T-helper 2 cell treated with Interferon-gamma antibody and Interleukin-4, amounts not matched to agents 5 μg/mL and 100 μg/mL, for 36 hours (primary cell): ENCODE measurements around the gene ZNF350.
"Not testable (repeated sequence)": the region's sequence is repeated elsewhere in the genome, so short reads cannot be mapped to it uniquely, and the experiment has no call there.

Experiments
- DNase-seq: peaks from one replicate; pipeline ENCODE4 v3.0.0; 2021; ENCODE audit warnings: low spot score
- H3K27ac Mint-ChIP-seq: one replicate; pipeline ENCODE4 v1.8.0; 2021; ENCODE audit warnings: mild to moderate bottlenecking, mixed read lengths
- H3K27me3 Mint-ChIP-seq: one replicate; pipeline ENCODE4 v1.8.0; 2021; ENCODE audit warnings: low read depth, mixed read lengths
- H3K36me3 Mint-ChIP-seq: one replicate; pipeline ENCODE4 v1.8.0; 2021; ENCODE audit warnings: low read depth, mixed read lengths
- H3K4me1 Mint-ChIP-seq: one replicate; pipeline ENCODE4 v1.8.0; 2021; ENCODE audit warnings: low read depth, mixed read lengths
- H3K4me3 Mint-ChIP-seq: one replicate; pipeline ENCODE4 v1.8.0; 2022; ENCODE audit warnings: mild to moderate bottlenecking, moderate library complexity, mixed read lengths
- H3K9me3 Mint-ChIP-seq: one replicate; pipeline ENCODE4 v1.8.0; 2021; ENCODE audit warnings: mixed read lengths

Gene ZNF350

GRCh38 chr19:51993422-51993821, 6.8 kb upstream of the ZNF350 start:
- H3K9me3 Mint-ChIP-seq: peaks cover 84% of the 10 kb centered on the region
- peaks cover 52% of the 10 kb centered on the region for H3K36me3 Mint-ChIP-seq
- no peak overlapping the region for H3K27ac Mint-ChIP-seq
- DNase-seq: no peak
- H3K4me3 Mint-ChIP-seq: no peak overlapping the region
- no peaks in the 10 kb centered on the region for H3K27me3 Mint-ChIP-seq
- no peaks in the 10 kb centered on the region for H3K4me1 Mint-ChIP-seq

GRCh38 chr19:51983361-51983760, 3.3 kb downstream of the ZNF350 start:
- Mint-ChIP-seq H3K9me3 (peaks cover 69% of the 10 kb centered on the region), H3K36me3 (peaks cover 71% of the 10 kb centered on the region), H3K4me3 (no peak overlapping the region), H3K4me1 (peaks cover 5% of the 10 kb centered on the region), H3K27me3 (no peaks in the 10 kb centered on the region), H3K27ac (no peak overlapping the region)
- DNase-seq: no peak

DNA sequence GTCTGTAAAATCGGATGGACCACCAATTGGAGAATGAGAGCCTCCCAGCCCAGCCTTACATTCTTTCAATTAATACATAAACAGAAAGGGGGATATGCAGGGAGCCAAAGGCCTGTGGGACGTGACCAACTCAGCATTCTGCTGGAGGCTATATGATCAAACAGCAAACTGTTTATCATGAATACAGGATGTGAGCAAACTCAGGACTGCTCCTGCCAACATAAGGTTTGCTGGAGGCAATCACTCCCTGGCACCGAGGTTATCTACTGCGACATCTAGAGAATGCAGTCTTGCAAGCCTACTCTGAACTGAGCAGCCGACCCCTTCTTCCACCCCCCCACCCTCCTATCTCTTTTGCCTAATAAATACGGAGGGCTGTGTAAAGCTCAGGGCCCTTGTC, 5.7 kb downstream of the ZNF350 start:
- not testable (repeated sequence) for H3K27ac Mint-ChIP-seq, DNase-seq, H3K4me3 Mint-ChIP-seq, H3K4me1 Mint-ChIP-seq, H3K27me3 Mint-ChIP-seq
- peaks cover 72% of the 10 kb centered on the region for H3K36me3 Mint-ChIP-seq
- peaks cover 77% of the 10 kb centered on the region for H3K9me3 Mint-ChIP-seq

- Mint-ChIP-seq H3K9me3 (peaks cover 74% of the 10 kb centered on the region), H3K36me3 (peaks cover 70% of the 10 kb centered on the region), H3K27ac (no peak overlapping the region), H3K4me3 (no peak overlapping the region), H3K4me1 (no peaks in the 10 kb centered on the region), H3K27me3 (no peaks in the 10 kb centered on the region)
- DNase-seq: no peak
Measured at GRCh38 chr19:51980116-51980736, 6.4 kb downstream of the ZNF350 start.

GRCh38 chr19:51978882-51979281, 7.8 kb downstream of the ZNF350 start:
- H3K27ac Mint-ChIP-seq: no peak overlapping the region
- H3K4me3 Mint-ChIP-seq: no peak overlapping the region
- peaks cover 78% of the 10 kb centered on the region for H3K9me3 Mint-ChIP-seq
- H3K27me3 Mint-ChIP-seq: no peaks in the 10 kb centered on the region
- no peak for DNase-seq
- peaks cover 76% of the 10 kb centered on the region for H3K36me3 Mint-ChIP-seq
- H3K4me1 Mint-ChIP-seq: no peaks in the 10 kb centered on the region

- Mint-ChIP-seq H3K4me1 (no peaks in the 10 kb centered on the region), H3K27me3 (no peaks in the 10 kb centered on the region), H3K4me3 (no peak overlapping the region), H3K27ac (no peak overlapping the region), H3K9me3 (peaks cover 72% of the 10 kb centered on the region), H3K36me3 (peaks cover 77% of the 10 kb centered on the region)
- no peak for DNase-seq
Measured at GRCh38 chr19:51977346-51977745, 9.3 kb downstream of the ZNF350 start.

GRCh38 chr19:51976852-51977251, 9.8 kb downstream of the ZNF350 start:
- Mint-ChIP-seq H3K4me3 (no peak overlapping the region), H3K9me3 (peaks cover 72% of the 10 kb centered on the region), H3K36me3 (peaks cover 80% of the 10 kb centered on the region), H3K27ac (no peak overlapping the region), H3K27me3 (no peaks in the 10 kb centered on the region), H3K4me1 (no peaks in the 10 kb centered on the region)
- no peak for DNase-seq

DNA sequence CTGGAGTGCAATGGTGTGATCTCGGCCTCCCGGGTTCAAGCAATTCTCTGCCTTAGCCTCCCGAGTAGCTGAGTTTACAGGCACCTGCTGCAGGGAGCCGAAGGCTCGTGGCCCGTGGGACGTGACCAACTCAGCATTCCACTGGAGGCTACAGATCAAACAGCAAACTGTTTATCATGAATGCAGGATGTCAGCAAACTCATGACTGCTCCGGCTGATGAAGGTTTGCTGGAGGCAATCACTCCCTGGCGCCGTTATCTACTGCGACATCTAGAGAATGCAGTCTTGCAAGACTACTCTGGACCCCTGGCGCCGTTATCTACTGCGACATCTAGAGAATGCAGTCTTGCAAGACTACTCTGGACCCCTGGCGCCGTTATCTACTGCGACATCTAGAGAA, 10.9 kb downstream of the ZNF350 start:
- H3K27ac Mint-ChIP-seq, H3K4me3 Mint-ChIP-seq, H3K4me1 Mint-ChIP-seq, DNase-seq, H3K27me3 Mint-ChIP-seq: not testable (repeated sequence)
- peaks cover 75% of the 10 kb centered on the region for H3K9me3 Mint-ChIP-seq
- peaks cover 81% of the 10 kb centered on the region for H3K36me3 Mint-ChIP-seq

GRCh38 chr19:51971624-51972023, 15.0 kb downstream of the ZNF350 start:
- no peaks in the 10 kb centered on the region for H3K27me3 Mint-ChIP-seq
- H3K4me1 Mint-ChIP-seq: no peaks in the 10 kb centered on the region
- H3K9me3 Mint-ChIP-seq: peaks cover 71% of the 10 kb centered on the region
- H3K27ac Mint-ChIP-seq: no peak overlapping the region
- no peak for DNase-seq
- peaks cover 80% of the 10 kb centered on the region for H3K36me3 Mint-ChIP-seq
- no peak overlapping the region for H3K4me3 Mint-ChIP-seq

DNA sequence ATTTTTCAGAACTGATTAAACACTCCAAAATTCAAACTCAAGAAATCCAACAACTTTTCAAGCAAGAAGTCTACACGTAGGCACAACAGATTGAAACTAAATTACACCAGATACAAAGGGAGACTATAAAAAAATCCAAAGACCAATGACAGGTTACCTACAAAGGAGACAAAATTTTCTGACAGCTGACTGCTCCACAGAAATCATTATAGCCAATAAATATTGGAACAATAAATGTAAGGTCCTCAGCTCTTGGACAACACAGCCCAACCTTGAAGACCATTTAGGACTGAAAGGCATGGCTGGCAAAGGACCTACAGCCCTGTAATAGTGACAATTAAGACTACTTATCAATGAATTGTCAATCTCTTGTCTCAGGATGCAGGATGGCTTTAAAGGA, 15.9 kb downstream of the ZNF350 start:
- no peak overlapping the region for H3K27ac Mint-ChIP-seq
- H3K4me3 Mint-ChIP-seq: no peak overlapping the region
- peaks cover 67% of the 10 kb centered on the region for H3K9me3 Mint-ChIP-seq
- H3K27me3 Mint-ChIP-seq: no peaks in the 10 kb centered on the region
- no peaks in the 10 kb centered on the region for H3K4me1 Mint-ChIP-seq
- DNase-seq: no peak
- peaks cover 83% of the 10 kb centered on the region for H3K36me3 Mint-ChIP-seq

- Mint-ChIP-seq H3K36me3 (peaks cover 66% of the 10 kb centered on the region), H3K27me3 (no peaks in the 10 kb centered on the region), H3K4me3 (no peak overlapping the region), H3K9me3 (peaks cover 78% of the 10 kb centered on the region), H3K4me1 (no peaks in the 10 kb centered on the region), H3K27ac (no peak overlapping the region)
- DNase-seq: no peak
Measured at GRCh38 chr19:51965583-51965982, 21.1 kb downstream of the ZNF350 start.

DNA sequence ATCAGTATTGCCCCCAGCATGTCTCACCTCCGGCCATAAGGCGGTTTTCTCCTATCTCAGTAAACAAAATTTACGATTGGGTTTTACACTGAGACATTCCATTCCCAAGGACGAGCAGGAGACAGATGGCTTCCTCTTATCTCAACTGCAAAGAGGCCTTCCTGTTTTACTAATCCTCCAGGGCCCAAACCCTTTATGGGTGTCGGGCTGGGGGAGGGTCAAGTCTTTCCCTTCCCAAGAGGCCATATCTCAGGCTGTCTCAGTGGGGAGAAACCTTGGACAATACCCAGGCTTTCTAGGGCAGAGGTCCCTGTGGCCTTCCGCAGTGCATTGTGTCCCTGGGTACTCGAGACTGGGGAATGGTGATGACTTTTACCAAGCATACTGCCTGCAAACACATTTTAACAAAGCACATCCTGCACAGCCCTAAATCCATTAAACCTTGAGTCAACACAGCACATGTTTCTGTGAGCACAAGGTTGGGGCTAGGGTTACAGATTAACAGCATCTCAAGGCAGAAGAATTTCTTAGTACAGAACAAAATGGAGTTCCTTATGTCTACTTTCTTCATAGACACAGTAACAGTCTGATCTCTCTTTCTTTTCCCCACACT, 25.9 kb downstream of the ZNF350 start:
- H3K27me3 Mint-ChIP-seq, H3K4me3 Mint-ChIP-seq: not testable (repeated sequence)
- peaks cover 34% of the 10 kb centered on the region for H3K36me3 Mint-ChIP-seq

DNA sequence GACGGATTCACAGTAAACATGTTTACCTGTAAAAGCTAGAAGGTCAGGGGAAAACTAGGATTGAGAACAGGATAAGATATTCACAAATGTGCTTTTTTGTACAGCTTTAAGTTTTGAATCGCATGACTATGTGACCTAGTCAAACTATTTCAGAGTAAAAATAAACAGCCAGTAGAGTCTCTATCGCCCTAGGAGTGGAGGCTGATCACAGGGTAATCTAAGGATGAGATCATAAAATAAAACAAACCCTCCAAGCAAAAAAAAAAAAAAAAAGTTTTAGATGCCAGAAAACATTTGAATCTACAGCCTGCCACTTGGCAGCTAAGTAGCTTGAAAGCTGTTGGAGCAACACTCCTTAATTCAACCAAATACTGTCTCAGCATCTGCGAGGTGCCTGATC, 26.8 kb downstream of the ZNF350 start:
- Mint-ChIP-seq H3K4me1 (no peaks in the 10 kb centered on the region), H3K27ac (no peak overlapping the region), H3K27me3 (no peaks in the 10 kb centered on the region), H3K36me3 (peaks cover 25% of the 10 kb centered on the region), H3K4me3 (no peak overlapping the region), H3K9me3 (peaks cover 83% of the 10 kb centered on the region)
- DNase-seq: no peak

More for the DNA sequence above, 25.9 kb downstream of the ZNF350 start:
- not testable (repeated sequence) for DNase-seq, H3K27ac Mint-ChIP-seq, H3K4me1 Mint-ChIP-seq
- H3K9me3 Mint-ChIP-seq: peaks cover 86% of the 10 kb centered on the region

GRCh38 chr19:51957846-51958245, 28.8 kb downstream of the ZNF350 start:
- H3K36me3 Mint-ChIP-seq: peaks cover 13% of the 10 kb centered on the region
- not testable (repeated sequence) for DNase-seq, H3K27me3 Mint-ChIP-seq, H3K4me1 Mint-ChIP-seq, H3K27ac Mint-ChIP-seq, H3K4me3 Mint-ChIP-seq
- peaks cover 79% of the 10 kb centered on the region for H3K9me3 Mint-ChIP-seq

DNA sequence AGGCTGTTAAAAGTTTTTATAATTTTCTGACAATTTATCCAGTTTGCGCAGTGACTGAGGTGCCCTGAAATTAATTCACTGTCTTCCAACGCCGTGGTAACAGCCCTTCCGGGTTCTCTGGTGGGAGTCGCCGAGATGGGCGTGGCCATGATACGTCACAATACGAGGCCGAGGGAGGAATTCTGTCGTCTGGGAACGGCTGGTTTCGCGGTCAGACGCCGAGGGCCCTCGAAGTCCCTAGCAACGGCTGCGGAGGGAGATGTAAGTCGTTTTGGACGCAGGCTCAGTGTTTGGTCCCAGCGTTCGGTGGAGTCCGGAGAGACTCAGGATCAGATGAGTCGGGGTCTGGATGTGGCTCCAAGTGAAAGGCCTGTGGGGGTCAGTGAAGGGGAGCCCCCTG, 37.7 kb downstream of the ZNF350 start:
- DNase-seq: no peak
- no peak overlapping the region for H3K4me3 Mint-ChIP-seq
- no peaks in the 10 kb centered on the region for H3K27me3 Mint-ChIP-seq
- H3K9me3 Mint-ChIP-seq: peaks cover 81% of the 10 kb centered on the region
- no peaks in the 10 kb centered on the region for H3K4me1 Mint-ChIP-seq
- peaks cover 27% of the 10 kb centered on the region for H3K36me3 Mint-ChIP-seq
- H3K27ac Mint-ChIP-seq: no peak overlapping the region
